Erythroblast (primary cell): ENCODE measurements around the gene MEF2C.

ENCODE experiments used
- DNase-seq, 2 experiments: peaks; one replicate each; lab custom pipeline; 2025; lab: John Stamatoyannopoulos, UW
- GATA1 ChIP-seq: IDR thresholded peaks from 2 replicates; pipeline ENCODE4 v1.6.1; 2011; ENCODE audit warnings: low read depth, mild to moderate bottlenecking, control low read depth, low read length, moderate library complexity
- POLR2A ChIP-seq: IDR thresholded peaks from 2 replicates; pipeline ENCODE4 v1.6.1; 2011; ENCODE audit warnings: mild to moderate bottlenecking, low read length

The MEF2C gene

DNA sequence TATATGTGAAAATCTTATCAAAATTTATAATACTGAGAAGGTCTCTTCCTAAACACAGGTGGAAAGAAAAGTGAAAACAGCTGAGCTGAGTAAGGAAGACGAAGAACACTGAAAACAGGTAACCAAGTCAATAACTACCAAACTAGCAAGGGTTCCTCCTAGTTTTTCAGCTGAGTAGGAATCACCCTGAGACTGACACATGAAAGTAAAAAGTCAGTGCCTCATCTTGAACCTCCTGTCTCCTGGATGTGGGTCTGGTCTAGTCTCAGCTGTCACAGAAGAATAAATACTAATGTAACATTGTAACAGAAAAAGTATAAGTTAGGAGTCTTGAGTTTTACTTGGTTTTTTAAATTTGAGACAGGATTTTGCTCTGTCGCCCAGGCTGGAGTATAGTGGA lies 121.0 kb downstream of the MEF2C start:
- no peak for DNase-seq
- TF ChIP-seq GATA1 (no peak), POLR2A (no peak)

DNA sequence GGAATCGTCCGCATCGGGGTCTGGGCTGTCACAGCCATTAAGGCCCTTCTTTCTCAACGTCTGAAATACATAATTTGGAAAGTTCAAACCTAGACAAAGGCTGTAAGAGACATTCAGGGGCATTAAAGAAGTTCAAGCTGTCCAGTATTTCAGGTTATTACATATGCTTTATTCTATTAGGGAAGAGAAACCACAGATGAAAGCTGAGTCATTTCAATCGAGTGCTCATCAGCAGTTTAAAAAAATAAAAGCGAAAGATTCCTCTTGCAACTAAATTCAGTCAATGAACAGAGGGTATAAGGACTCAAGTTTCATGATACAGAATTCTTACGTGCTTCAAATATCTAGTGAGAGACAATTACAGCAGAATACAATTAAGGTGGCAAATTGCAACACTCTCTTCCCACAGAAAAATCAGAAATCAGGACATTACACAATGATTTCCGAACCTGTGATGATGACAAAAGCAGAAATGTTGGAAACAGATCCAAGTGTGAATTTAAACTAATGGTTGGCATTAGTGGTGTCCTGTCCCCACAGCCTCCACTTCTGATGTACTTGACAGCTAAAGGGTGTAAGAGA lies 121.6 kb downstream of the MEF2C start:
- DNase-seq = no peak
- no peak for TF ChIP-seq POLR2A
- no peak for TF ChIP-seq GATA1

DNA sequence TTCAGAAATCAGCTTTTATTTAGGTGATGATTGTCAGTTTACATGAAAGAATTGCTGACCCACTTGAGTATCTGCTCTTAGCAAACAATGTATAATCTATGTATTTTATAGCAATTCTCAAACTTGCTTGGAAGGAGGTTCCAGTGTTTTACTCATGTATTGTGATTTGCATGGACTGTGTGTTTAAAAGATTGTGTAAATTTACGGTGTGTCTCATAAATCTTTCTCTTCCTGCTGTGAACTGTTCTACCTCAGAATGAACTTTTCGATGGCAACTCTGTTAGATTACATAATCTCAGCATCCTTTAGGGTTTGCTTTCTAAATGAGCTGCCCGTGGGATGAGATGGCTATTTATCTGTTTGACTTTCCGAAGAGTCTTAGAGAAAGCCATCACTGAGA lies 122.5 kb downstream of the MEF2C start:
- TF ChIP-seq GATA1 (no peak), POLR2A (no peak)
- no peak for DNase-seq

GRCh38 chr5:88758591-88758990 lies 124.4 kb downstream of the MEF2C start:
- no peak for DNase-seq
- TF ChIP-seq GATA1 (no peak), POLR2A (no peak)

- DNase-seq = no peak
- no peak for TF ChIP-seq GATA1
- no peak for TF ChIP-seq POLR2A
Measured at GRCh38 chr5:88758184-88758583, 124.8 kb downstream of the MEF2C start.

GRCh38 chr5:88756953-88757352 lies 126.0 kb downstream of the MEF2C start:
- no peak for TF ChIP-seq POLR2A
- TF ChIP-seq GATA1 = no peak
- DNase-seq = no peak

GRCh38 chr5:88748666-88749065 lies 134.3 kb downstream of the MEF2C start:
- DNase-seq = no peak
- TF ChIP-seq GATA1 (no peak), POLR2A (no peak)

GRCh38 chr5:88746438-88746882 lies 136.5 kb downstream of the MEF2C start:
- TF ChIP-seq GATA1 = no peak
- no peak for TF ChIP-seq POLR2A
- no peak for DNase-seq

GRCh38 chr5:88745093-88745696 lies 137.8 kb downstream of the MEF2C start:
- no peak for TF ChIP-seq GATA1
- no peak for TF ChIP-seq POLR2A
- DNase-seq = no peak

GRCh38 chr5:88743231-88743834 lies 139.7 kb downstream of the MEF2C start:
- no peak for TF ChIP-seq GATA1
- TF ChIP-seq POLR2A = no peak
- peak; percentile 51 to 52 for DNase-seq

DNA sequence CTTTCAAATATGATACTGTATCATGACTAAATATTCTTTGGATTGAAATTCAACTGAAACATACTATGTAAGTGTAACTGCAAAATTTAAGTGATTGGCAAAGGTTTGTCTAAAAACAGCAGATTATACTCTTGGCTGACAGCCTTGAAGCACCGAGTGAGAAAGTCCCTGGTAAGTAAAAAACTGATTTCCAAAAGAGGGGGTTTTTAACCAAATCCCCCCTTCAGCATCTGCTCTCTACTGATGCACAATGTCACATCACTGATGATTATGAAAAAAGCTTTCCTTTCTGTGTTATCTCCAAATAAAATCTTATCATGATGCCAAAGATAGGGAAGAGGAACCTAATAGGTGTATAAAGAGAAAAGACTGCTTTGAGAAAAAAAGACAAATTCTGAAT lies 141.0 kb downstream of the MEF2C start:
- DNase-seq = no peak
- TF ChIP-seq GATA1 = no peak
- no peak for TF ChIP-seq POLR2A

GRCh38 chr5:88740604-88741185 lies 142.3 kb downstream of the MEF2C start:
- TF ChIP-seq GATA1 (no peak), POLR2A (no peak)
- DNase-seq = no peak

- TF ChIP-seq GATA1 (no peak), POLR2A (no peak)
- no peak for DNase-seq
Measured at GRCh38 chr5:88736494-88736893, 146.5 kb downstream of the MEF2C start.

- peak; percentile 30 to 34 for DNase-seq
- TF ChIP-seq GATA1 = no peak
- no peak for TF ChIP-seq POLR2A
Measured at GRCh38 chr5:88734983-88735382, 148.0 kb downstream of the MEF2C start.

GRCh38 chr5:88734191-88734640 lies 148.8 kb downstream of the MEF2C start:
- peak; percentile 69 to 86 for DNase-seq
- no peak for TF ChIP-seq GATA1
- TF ChIP-seq POLR2A = peak; percentile 36
